ENCODE data around the gene TMEM69.
"Not testable (repeated sequence)": the region's sequence is repeated elsewhere in the genome, so short reads cannot be mapped to it uniquely, and the experiment has no call there.

The TMEM69 gene

GRCh38 chr1:45739137-45739536 is 51.2 kb downstream of the TMEM69 start:
- Histone ChIP-seq H3K4me1 (ENCODE audit: control insufficient read depth, insufficient read depth, low read length, unreplicated experiment) (no peaks in the 10 kb centered on the region), H3K79me2 (ENCODE audit: control insufficient read depth, insufficient read depth, low read length, unreplicated experiment) (no peaks in the 10 kb centered on the region), H3K27me3 (ENCODE audit: insufficient read depth, low read length) (no peaks in the 10 kb centered on the region), H2AFZ (ENCODE audit: low read length, unreplicated experiment) (no peak overlapping the region), H3K36me3 (ENCODE audit: insufficient read depth, low read length) (no peaks in the 10 kb centered on the region), H3K4me3 (ENCODE audit: low read depth, low read length) (no peak overlapping the region), H3K27ac (ENCODE audit: low read depth, low read length) (no peak overlapping the region)

DNA sequence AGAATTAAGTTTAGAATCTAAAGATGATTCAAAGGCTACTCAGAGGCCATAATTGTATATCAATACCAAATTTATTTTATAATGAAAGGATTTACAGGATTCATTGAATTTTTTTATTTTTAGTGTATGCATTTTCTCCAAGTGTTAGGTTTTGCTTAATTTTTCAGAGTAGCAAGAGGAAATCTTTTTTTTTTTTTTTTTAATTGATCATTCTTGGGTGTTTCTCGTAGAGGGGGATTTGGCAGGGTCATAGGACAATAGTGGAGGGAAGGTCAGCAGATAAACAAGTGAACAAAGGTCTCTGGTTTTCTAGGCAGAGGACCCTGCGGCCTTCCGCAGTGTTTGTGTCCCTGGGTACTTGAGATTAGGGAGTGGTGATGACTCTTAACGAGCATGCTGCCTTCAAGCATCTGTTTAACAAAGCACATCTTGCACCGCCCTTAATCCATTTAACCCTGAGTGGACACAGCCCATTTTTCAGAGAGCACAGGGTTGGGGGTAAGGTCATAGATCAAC is 51.7 kb downstream of the TMEM69 start:
- H3K79me2 ChIP-seq (ENCODE audit: control insufficient read depth, insufficient read depth, low read length, unreplicated experiment); H3K4me3 ChIP-seq (ENCODE audit: low read depth, low read length); H2AFZ ChIP-seq (ENCODE audit: low read length, unreplicated experiment); H3K36me3 ChIP-seq (ENCODE audit: insufficient read depth, low read length); H3K27ac ChIP-seq (ENCODE audit: low read depth, low read length); H3K4me1 ChIP-seq (ENCODE audit: control insufficient read depth, insufficient read depth, low read length, unreplicated experiment); H3K27me3 ChIP-seq (ENCODE audit: insufficient read depth, low read length): not testable (repeated sequence)

Data from ACC112 (cell line).